Central memory CD4-positive, alpha-beta T cell (primary cell): Measurements from ENCODE around the gene TMEM132D.

Experiments used
- DNase-seq: peaks from one replicate; pipeline ENCODE4 v3.0.0; 2022

Gene TMEM132D

DNA sequence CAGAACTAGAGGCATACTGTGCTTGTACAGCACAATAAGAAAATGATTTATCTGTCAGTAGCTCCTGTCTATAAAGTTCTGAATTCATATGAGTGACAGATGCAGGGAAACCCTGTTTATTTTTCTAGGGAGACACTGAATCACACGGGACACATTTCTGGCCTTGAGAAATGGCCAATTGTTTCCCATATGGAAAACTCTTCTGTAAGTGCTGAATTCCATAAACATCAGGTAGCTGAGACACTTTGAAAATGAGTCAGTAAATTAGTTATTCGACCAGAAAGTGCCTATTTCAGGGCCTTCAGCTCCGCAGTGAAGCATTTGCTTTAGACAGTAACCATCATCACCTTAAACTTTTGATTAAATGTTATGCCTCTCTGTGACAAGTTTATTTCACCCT lies 184.4 kb downstream of the TMEM132D start:
- DNase-seq = no peak

DNA sequence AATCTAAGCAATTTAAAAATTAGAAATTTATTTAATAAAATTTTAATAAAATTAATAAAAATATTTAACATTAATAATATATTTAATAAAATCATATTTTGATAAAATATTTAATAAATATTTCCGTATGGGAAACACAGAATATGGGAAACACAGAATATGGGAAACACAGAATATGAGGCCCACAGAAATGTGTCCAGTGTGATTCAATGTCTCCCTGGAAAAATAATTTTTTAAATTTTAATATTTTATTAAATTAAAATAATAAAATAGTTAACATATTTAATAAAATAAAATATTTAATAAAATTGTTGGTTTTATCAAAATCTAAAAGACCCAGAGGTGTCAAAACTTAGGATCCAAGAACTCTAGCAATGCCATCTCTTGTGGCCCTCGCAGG lies 186.4 kb downstream of the TMEM132D start:
- no peak for DNase-seq

DNA sequence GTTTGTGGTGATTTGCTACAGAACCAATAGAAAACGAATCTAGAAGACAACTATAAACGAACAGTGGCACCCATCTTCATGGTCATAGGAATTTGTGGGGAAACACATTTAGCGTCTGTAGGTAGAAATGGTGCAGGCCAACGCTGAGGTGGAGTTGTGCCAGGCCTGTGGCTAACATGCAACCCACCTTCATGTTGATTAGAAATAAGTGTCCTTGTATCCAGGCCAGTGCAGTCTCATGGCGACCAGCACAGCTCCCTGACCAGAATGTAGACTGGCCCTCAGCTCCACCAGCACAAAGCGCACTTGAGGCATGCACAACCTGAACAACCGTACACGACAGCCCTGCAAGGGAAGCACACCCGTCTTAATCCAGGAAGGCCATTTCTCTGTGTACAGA lies 187.0 kb downstream of the TMEM132D start:
- no peak for DNase-seq

DNA sequence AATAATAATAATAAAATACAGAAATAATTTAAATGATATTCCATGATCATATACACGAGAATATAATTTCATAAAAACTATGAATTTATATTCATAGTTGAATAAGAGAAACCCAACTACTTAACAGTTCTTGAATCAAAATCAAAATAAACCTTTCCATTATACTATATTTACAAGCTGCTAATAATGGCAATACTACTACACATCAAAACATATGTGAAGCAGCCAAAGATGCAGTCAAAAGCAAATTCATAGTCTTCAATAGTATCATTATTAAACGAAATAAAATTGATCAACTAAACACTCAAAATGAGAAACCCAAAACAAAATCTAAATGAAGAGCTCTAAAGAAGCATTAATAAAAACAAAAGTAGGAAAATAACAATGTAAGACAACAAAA lies 197.1 kb downstream of the TMEM132D start:
- no peak for DNase-seq

DNA sequence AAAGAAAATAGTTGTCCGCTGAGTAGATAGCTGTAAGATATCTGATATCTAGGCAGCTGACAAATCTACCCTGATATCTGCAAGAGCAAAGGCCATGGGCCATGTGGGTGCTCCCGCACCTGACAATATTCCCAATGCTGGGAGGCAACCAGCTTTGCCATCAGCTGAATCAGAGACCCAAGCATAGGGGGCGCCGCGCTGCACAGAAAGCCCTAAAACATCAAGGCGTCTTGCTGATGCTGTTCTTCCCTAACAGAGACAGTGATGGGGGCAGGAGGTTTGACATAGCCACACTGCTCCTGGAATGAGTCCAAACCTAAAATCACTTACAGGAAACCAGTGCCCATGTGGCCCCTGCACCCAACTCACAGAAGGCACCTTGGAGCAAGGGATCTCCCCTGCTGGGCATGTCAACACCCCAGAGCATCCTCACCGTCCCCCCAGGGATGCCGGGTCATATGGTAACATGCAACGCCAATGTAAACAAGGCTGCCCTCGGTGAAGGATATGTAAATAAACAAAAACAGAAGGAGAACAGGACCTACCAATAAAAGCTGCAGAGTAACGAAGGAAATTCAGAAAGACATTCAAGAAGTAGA lies 199.5 kb downstream of the TMEM132D start:
- no peak for DNase-seq

DNA sequence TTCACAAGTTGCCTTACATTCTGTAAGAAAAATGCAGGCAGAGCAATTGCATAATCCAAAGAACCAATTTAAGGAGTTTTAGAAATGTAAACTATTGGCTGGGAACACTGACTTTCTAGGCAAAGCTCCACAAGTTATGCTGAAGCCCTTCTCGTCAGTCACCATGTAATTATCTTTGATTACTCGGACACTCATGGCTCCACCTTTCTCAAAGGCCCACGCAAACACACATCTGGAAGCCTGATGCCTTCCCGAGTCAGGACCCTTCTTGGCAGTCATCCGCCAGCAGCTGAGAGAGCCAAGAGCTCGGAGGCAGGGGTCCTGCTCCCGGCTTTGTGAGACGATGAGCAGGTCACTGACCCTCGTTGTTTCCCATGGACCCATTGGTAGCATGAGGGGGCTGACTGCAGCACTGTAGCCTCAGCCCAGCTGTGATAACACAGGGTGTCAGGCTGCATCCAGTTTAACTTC lies 202.2 kb downstream of the TMEM132D start:
- DNase-seq = no peak

DNA sequence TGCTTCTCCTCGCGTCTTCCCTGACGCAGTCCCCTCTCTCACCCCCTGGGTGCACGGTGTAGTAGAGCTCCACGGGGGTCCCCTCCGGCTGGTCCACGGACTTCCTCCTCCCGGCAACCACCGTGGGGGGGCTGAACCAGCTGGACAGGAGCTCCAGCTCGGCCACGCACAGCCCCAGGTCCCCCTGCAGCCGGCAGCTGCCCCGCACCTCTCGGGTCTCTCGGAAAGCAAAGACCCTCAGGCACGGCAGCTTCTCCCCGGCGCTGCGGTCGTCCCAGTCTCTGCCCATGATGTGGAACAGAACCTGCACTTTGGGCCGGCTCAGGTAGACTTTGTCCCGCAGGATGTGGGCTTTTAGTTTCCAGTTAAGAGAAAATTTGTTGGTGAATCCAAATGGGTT lies 203.8 kb downstream of the TMEM132D start:
- DNase-seq = no peak

DNA sequence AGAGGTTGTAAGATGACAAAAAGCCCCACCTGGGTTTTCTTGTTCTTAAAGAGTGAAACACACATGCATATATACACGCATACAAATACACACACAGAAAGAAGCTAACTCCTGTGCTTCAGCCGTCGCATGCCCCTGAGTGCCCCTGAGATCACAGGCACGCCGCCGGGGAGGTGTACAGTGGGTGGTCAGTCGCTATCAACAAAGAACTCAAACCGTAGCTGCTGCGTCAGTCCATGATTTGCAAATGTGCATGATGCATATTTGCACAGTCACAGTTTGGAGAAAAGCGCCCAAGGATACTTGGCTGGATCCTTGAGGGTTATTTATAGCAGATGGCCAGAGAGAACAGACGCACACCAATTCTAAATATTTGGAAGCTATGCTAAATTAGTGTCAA lies 206.9 kb downstream of the TMEM132D start:
- DNase-seq = no peak

DNA sequence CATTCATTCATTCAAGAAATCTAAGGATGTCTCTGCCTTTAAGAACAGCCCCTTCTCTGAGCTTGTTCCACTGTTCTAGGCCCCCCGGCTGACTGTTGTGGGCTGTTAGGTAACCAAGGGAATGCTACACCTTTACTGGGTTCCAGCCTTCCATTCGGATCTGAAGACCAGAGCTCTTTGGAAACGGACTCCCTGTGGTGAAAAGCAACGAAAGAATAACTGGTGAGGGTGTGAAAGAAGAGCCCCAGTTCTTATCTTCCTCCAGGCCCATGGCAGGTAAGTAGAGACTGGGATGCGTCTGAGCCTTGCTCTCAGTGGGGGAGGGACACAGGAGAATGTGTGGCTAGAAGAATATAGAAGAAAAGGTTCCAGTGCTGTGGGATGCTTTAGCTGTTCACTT lies 207.4 kb downstream of the TMEM132D start:
- no peak for DNase-seq

DNA sequence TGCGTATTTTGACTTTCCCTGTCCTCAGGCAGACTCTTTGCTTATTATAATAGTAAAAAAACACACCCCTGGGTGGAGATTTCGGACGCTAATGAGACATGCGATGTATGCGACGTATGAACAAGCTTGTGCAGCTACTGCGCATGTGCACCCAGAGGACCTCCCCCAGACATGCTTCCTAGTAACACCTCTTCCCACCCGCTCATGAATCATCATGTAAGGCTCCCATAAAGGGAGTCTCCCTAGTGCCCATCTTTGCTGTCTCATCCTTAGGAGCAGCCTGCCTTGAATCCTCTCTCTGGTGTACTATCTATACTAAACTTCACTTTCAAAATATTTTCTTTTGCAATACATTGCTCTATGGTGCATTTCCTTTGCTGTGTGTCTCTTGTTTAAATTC lies 210.1 kb downstream of the TMEM132D start:
- no peak for DNase-seq

DNA sequence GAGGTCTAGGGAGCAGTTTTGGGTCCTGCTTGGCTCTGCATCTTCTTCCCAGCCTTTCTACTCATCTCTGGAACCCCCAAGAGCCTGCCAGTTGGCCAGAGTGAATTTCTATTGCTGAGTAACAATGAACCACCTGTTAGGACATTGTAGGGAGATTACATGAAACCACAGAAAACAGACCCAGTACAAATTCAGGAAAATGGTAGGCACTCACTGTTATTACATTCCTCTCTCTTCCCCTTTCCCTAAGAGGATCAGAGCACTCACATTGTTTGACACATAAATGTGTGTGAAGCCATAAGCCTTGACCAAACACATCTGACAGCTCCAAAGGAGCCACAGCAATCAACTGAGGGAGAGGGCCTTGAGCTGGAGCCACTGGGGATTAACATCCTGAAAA lies 216.1 kb downstream of the TMEM132D start:
- DNase-seq = no peak

DNA sequence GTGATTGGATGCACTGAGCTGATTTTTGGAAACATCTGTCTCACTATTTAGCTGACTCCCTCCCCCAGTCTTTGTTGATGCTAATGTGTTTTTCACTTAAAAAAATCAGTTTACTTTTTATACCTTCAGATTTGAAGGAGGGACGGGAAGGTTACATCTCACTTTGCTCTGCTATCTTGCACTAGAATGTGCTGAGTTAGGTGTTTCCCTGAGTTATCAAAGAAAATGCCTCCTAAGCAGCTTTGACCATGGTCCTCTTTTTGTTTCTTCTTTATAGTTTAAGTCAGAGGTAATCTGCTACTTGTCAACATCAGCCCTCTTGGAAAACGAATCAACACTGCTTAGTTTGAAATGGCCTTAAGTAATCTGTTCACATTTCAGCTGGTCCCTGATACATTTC lies 222.0 kb downstream of the TMEM132D start:
- DNase-seq = no peak

DNA sequence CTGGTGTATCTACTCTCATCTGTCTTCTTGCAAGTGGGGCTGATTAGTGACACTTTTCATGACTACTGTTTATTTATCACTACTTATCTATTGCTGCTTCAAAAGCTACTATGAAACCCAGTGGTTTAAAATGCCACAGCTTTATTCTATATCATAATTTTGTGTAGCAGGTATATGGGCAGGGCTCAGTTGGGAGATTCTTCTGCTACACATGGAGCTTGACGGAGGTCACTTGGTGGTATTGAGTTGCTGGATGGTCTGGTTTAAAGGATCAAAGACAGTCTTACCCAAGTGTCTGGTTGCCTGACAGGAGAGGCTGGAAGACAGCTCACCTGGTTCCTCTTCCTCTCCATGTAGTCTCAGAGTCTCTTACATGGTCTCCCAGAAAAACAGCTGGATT lies 222.7 kb downstream of the TMEM132D start:
- DNase-seq = no peak

DNA sequence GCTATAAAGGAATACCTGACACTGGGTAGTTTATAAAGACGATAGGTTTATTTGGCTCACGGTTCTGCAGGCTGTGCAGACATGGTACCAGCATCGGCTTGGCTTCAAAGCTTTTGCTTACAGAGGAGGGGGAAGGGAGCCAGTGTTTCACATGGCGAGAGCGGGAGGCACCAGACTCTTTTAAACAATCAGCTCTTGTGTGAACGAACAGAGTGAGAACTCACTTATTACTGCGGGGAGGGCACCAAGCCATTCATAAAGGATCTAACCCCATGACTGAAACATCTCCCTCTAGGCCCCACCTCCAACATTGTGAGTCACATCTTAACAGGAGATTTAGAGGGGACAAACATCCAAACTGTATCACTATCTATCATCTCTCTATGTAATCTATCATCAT lies 227.4 kb downstream of the TMEM132D start:
- no peak for DNase-seq

DNA sequence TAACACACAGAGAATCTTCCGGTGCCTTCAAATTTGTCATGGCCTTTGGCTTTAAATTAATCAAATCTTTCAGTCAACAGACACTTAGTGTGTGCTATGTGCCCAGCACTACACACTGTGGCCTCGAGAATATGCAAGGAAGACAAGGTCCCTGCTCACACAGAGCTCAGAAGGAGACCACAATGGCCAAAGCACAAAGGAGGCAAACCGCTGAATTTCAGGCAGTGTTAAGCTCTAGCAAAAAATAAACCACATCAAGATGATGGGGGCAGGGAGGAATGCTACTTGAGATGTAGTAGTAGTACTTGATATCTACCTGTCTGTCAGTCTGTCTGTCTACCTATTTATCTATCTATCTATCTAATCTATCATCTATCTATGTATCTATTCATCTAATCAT lies 227.9 kb downstream of the TMEM132D start:
- no peak for DNase-seq

DNA sequence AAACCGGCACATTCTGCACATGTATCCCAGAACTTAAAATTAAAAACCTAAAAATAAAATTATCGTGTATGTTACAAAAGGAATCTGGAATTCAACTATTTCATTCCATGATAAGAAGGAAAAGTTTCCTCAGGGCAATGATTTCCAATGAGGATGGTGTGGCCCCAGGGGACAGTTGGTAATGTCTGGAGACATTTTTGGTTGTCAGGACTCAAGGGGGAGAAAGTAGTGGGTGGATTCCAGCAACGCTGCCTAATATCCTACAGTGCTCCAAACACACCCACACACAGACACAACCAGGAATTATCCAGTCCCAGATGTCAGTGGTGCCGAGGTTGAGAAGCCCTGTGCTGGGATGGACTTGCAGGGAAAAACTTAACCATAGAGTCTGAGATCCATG lies 228.3 kb downstream of the TMEM132D start:
- DNase-seq = no peak

DNA sequence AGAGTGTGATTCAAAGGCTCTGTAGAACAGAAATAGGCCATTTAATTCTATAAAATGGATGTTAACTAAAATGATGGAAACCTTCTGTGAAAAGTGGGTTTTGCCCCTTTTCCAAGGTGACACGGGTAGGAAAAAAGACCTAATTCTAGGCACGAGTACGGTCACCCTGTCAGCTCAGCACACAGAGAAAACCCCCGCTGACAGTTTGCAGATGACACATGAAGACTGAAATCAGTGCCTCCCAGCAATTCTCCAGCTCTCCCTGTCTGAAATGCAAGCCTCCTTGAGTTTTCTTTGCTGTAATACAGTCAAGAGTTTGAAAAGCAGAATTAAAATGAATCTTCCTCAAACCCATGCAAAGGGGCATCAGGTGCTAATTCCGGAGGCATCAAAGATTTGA lies 230.0 kb downstream of the TMEM132D start:
- DNase-seq = no peak

DNA sequence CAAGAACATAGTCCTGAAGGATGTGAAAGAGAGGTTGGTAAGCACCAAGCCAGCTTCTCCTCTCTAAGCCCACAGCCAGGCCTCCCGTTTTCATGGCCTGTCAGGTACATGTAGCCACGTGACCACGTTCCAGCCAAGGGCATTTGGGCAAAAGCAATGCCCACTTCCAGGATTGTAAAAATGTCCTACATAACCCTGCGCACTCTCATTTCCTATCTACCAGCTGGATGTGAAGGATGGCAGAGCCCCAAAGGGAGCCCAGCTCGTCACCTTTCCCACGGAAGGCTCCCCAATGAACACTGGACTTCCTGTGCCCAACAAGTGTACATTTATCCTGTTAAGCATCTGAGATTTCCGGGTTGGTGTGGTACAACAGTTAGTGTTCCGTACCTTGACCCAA lies 231.7 kb downstream of the TMEM132D start:
- no peak for DNase-seq

DNA sequence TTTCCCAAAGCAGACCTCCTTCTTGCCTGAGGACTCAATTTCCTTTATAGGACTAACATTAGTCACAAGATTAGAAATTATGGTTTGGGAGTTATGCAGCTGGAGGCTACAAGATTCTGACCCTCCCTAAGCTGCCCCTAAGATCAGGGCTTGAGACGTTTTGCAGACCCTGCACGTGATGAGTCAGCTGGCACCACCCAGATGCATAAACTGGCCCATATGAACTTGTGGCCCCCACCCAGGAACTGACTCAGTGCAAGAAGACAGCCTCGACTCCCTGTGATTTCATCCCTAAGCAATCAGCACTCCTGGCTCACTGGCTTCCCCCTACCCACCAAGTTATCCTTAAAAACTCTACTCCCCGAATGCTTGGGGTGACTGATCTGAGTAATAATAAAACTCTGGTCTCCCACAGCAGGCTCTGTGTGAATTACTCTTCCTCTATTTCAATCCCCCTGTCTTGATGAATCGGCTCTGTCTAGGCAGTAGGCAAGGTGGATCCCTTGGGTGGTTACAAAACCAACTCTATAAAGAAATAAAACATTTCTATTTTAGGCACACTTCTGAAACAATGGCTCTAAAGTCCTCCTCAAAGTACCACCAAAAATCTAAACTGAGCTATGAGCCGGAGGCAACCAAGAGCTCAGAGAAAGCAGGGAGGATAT lies 233.4 kb downstream of the TMEM132D start:
- DNase-seq = no peak

DNA sequence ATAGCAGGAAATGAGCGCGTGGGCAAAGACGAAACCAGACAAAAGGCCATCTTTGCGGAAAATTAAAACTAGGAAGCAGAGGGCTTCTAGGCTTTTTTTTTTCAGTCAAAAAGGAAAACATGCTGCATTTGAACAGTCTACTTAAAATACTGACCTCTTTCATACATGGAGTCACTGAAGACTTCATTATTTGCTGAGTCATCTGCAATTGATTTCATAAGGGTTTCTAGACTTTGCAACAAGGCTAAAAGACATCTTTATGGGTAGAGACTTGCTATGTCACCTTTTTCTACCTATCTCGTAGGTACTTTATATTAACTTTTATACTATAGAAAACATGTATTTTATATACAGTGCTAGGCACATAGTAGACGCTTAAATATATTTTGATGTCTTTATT lies 238.4 kb downstream of the TMEM132D start:
- no peak for DNase-seq

DNA sequence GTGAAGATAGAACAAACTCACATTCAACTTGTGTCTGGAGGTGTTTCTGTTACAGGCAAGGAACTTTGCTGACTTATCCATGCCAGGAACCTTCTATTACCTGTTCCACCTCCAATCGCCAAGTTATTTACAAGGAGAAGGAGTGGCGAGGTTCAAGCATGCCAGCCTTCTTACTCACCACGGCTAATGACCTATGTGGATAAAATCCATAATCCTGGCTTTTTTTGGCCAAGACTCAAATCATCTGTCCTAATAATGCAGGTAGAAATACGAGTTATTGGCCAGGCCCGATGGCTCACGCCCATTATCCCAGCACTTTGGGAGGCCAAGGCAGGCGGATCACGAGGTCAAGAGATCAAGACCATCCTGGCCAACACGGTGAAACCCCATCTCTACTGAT lies 241.6 kb downstream of the TMEM132D start:
- DNase-seq = no peak

DNA sequence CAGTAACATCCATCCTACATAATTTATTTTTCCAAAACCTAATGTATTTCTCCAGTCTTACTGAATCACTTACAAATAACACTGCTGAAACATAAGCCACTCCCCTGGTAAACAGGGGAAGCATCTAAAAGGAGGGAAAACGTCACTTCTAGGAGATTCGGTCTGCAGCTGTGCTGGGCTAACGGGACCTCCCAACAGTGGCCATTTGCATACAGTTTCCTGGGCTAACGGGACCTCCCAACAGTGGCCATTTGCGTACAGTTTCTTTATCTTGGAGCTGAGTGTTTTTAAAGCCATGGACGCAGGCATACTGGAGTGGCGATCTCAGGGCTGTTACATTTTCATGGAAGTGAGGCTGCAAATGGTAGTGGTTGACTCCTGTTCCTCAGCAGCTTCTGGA lies 242.9 kb downstream of the TMEM132D start:
- no peak for DNase-seq

DNA sequence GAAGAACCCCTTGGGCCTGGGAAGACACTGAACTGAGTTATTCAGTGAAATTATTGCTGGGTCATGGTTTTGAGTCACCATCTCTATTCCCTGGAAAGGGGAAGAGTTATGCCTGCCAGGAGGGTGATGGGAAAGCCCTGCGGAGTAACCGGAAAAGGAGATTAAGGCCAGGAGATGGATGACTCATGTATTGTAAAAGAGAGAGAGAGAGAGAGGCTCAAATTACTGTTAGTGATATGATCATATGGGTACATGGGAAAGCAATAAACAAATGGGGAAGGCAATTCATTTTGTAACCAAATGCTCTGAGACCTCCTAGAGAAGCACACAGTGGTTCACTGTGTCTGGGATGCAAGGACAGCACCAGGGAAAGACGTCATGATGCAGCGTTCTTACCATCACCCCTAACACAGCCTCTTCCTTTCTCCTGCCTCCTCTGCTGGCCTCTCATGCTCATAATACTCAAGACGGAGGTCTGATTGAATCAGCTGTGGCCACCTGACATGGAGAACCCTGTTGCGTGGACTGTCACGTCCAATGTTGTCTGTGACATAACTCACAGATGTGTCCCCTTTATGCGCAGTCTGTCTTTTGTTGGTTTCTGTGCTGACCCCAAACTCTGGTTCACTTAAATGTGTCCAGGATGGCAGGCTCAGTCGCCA lies 243.7 kb downstream of the TMEM132D start:
- DNase-seq = no peak

DNA sequence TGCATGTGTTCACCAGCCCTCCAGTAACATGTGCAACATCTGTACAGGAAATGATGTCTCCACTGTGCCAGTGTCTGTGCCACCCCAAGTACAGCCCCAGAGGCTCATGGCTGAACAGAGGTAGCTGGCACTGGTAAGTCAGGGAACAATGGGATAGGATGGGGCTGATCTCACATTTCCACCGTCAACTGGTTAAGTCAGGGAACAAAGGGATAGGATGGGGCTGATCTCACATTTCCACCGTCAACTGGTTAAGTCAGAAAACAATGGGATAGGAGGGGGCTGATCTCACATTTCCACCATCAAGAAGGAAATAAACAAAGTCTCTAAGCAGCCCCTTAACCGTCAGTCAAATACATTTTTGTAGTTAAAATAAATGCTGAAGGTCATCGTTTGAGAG lies 246.6 kb downstream of the TMEM132D start:
- no peak for DNase-seq

DNA sequence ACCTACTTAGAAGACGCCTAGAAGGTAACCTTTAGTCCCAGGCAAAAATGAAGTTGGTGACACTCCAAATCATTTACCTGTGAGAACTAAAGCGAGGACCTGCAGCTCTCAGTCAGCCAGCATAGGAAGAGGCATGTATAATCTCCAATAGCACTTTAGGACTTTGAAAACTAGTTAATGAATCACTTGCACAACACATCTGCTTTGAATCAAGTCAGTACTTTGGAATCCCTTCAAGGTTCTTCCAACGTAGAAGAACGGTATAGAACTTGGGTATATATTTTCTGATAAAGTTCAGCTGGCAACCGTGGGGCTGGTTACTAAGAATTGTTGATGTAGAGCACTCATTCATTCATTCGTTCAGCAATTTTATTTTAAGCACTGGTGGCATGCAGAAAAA lies 251.9 kb downstream of the TMEM132D start:
- no peak for DNase-seq
